Thyroid gland (tissue), 4 donors: ENCODE data around the gene KIDINS220. TPM values are rescaled to one million over a fixed set of nuclear protein-coding genes. Genes with fewer than 3 reads are reported as not detected.

Experiments
- DNase-seq, 2 donors: peaks; one replicate each; pipeline ENCODE4 v3.0.0-alpha.2; 2019
- H3K27ac ChIP-seq, 3 donors: fragments of 200-600 bp; sonication (generic); 1 replicate in 2 of 3; 2 replicates in 1 of 3; pipeline ENCODE4 v1.5.1; 2016 to 2019; ENCODE audit warnings: mild to moderate bottlenecking in 1 of 3, moderate library complexity in 1 of 3
- H3K27me3 ChIP-seq: fragments of 200-600 bp; sonication (generic); one replicate; pipeline ENCODE4 v1.5.1; 2019
- H3K36me3 ChIP-seq, 2 donors: fragments of 200-600 bp; sonication (generic); one replicate each; pipeline ENCODE4 v1.5.1; 2016 to 2019
- H3K4me1 ChIP-seq, 2 donors: fragments of 200-600 bp; sonication (generic); one replicate each; pipeline ENCODE4 v1.5.1; 2017 to 2019
- H3K4me3 ChIP-seq, 3 donors: fragments of 200-600 bp; sonication (generic); replicated peaks in 1 of 3; 1 replicate in 2 of 3; 2 replicates in 1 of 3; pipeline ENCODE4 v1.5.1; 2016; ENCODE audit warnings: mild to moderate bottlenecking in 1 of 3
- H3K9me3 ChIP-seq: fragments of 200-600 bp; sonication (generic); one replicate; pipeline ENCODE4 v1.5.1; 2017
- CTCF ChIP-seq, 6 experiments: fragments of 200-600 bp in 3 of 6; fragments of 450-650 bp in 3 of 6; sonication (generic) in 3 of 6; IDR thresholded peaks; one replicate each; pipeline ENCODE4 v1.5.1; 2016 to 2019; ENCODE audit warnings: antibody characterized with exemption in 6 of 6, mild to moderate bottlenecking in 2 of 6, inconsistent platforms in 1 of 6, moderate library complexity in 1 of 6
- POLR2A ChIP-seq, 2 donors: fragments of 450-650 bp; IDR thresholded peaks; one replicate each; pipeline ENCODE4 v1.6.1; 2017; ENCODE audit warnings: antibody characterized with exemption in 2 of 2, mild to moderate bottlenecking in 2 of 2, moderate library complexity in 1 of 2
- WGBS, 2 donors: methylation state at CpG; one replicate each; pipeline ENCODE4 v1.1.5; 2017; 5-methylcytosine and 5-hydroxymethylcytosine counted together
- intact Hi-C: fragments of 100-400 bp; cut with DNase I; formaldehyde crosslinking; loops from one replicate; pipeline ENCODE4 v1.15.1; 2023
- total RNA-seq, 4 donors: library from RNA; depleted of rRNA; stranded (reverse); fragments of >200 nt; gene quantifications; one replicate each; pipeline ENCODE4 v1.2.3, GENCODE V29; 2016

The KIDINS220 gene
- 100 to 1,000 TPM in 1 of 4 donors, 10 to 100 TPM in 3; 74.0 to 140 (median 79.3) TPM for total RNA-seq

GRCh38 chr2:8836971-8837794, at the start of gene KIDINS220:
Gene KIDINS220 (minus strand): TSS chr2:8837613. CDS start chr2:8827093, 10,520 bp downstream.
- 0 to 1% methylated on average over 21 to 37 of the region's 67 CpGs for WGBS, 2 donors
- TF ChIP-seq POLR2A (IDR thresholded peaks at IDR 0.05) (peak in 1 of 2 donors; percentile 90), CTCF (IDR thresholded peaks at IDR 0.05) (no peak)
- Histone ChIP-seq H3K4me3 (peak within 1 kb of the TSS; percentile 79 to 100 (median 88)), H3K27ac (peak within 1 kb of the TSS; percentile 59 to 88 (median 67)), H3K9me3 (no peaks in the 10 kb centered on the region), H3K4me1 (peaks cover 22 to 25% of the 10 kb centered on the region in 2 donors), H3K36me3 (no peaks in the 10 kb centered on the region), H3K27me3 (no peaks in the 10 kb centered on the region)
- intact Hi-C loops, result no loop called here
- peak; percentile 73 to 81 for DNase-seq

DNA sequence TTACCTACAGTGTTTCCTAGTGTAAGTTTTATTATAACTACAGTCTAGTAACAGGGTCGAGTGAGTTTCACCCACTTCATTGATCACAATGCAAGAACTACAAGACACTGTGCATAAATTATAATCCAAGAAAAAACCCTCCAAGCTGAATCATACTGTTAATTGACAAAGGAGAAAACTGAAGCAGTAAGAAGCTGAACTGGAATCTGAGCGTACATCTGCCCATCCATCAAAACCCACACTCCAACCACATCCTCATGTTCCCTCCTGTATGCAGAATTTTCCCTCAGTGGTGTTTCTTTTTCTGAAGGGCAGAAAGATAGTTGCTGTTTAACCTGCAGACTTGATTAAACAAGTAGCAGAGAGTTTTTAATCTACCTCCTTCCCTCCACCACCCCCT, 49.5 kb upstream of the KIDINS220 start:
- no peaks in the 10 kb centered on the region for H3K36me3 ChIP-seq
- H3K9me3 ChIP-seq, result no peaks in the 10 kb centered on the region
- H3K27me3 ChIP-seq, result no peaks in the 10 kb centered on the region
- no peak for DNase-seq
- no peak for TF ChIP-seq POLR2A (IDR thresholded peaks at IDR 0.05)
- TF ChIP-seq CTCF (IDR thresholded peaks at IDR 0.05), result no peak
- no peak overlapping the region for H3K4me3 ChIP-seq
- no peaks in the 10 kb centered on the region for H3K4me1 ChIP-seq
- WGBS, 2 donors, result 55 to 78% methylated on average over 2 of the region's 2 CpGs
- intact Hi-C loops, result no loop called here
- no peak overlapping the region for H3K27ac ChIP-seq

GRCh38 chr2:8886202-8886518, 48.7 kb upstream of the KIDINS220 start:
- no peaks in the 10 kb centered on the region for H3K36me3 ChIP-seq
- TF ChIP-seq CTCF (IDR thresholded peaks at IDR 0.05) (no peak), POLR2A (IDR thresholded peaks at IDR 0.05) (no peak)
- 76 to 92% methylated on average over 1 of the region's 1 CpG for WGBS, 2 donors
- no peaks in the 10 kb centered on the region for H3K4me1 ChIP-seq
- no peaks in the 10 kb centered on the region for H3K9me3 ChIP-seq
- intact Hi-C loops, result no loop called here
- DNase-seq, result no peak
- H3K27me3 ChIP-seq, result no peaks in the 10 kb centered on the region
- H3K4me3 ChIP-seq, result no peak overlapping the region
- H3K27ac ChIP-seq, result no peak overlapping the region

DNA sequence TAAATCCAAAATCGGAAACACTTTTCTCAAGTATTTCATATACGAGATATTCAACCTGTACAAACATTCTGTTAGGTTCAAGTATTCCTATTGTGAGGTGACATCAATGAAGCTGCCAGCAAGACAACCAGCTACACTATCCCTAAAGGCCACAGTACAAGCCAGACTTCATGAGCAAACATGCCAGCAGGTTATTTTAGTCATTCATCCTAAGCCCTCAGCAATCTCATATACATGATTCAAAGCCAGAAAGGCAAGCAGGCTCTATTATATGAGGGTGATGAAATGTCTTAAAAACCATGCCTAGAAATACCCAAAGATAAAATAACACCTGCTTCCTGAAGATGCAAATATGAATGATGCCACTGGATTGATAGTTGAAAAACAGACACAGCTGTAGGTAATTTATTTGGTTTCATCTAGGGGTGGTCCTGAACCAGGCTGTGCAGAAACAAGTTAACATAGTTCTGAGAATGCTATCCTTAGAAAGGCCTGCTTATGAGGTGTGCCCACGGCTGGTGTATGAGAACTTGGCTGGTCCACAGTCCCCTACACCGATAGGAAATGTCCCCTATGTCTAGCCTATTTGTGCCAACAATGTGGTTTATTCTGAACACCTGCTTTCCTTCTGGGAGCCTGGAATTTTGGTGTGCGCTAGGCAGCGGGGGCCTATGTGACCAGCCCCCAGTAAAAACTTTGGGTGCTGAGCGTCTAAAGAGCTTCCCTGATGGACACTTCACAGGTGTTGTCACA, 48.2 kb upstream of the KIDINS220 start:
- Histone ChIP-seq H3K9me3 (no peaks in the 10 kb centered on the region), H3K27me3 (no peaks in the 10 kb centered on the region), H3K27ac (no peak overlapping the region), H3K4me3 (no peak overlapping the region), H3K4me1 (no peaks in the 10 kb centered on the region), H3K36me3 (no peaks in the 10 kb centered on the region)
- 95 to 99% methylated on average over 7 of the region's 7 CpGs for WGBS, 2 donors
- intact Hi-C loops, result no loop called here
- no peak for TF ChIP-seq CTCF (IDR thresholded peaks at IDR 0.05)
- TF ChIP-seq POLR2A (IDR thresholded peaks at IDR 0.05), result no peak
- no peak for DNase-seq

- Histone ChIP-seq H3K9me3 (no peaks in the 10 kb centered on the region), H3K27ac (no peak overlapping the region), H3K27me3 (no peaks in the 10 kb centered on the region), H3K36me3 (no peaks in the 10 kb centered on the region), H3K4me1 (no peaks in the 10 kb centered on the region), H3K4me3 (no peak overlapping the region)
- DNase-seq, result no peak
- intact Hi-C loops, result no loop called here
- 96 to 97% methylated on average over 4 of the region's 4 CpGs for WGBS, 2 donors
- TF ChIP-seq POLR2A (IDR thresholded peaks at IDR 0.05) (no peak), CTCF (IDR thresholded peaks at IDR 0.05) (no peak)
Measured at GRCh38 chr2:8884812-8885211, 47.4 kb upstream of the KIDINS220 start.
